Gastroesophageal sphincter (tissue), 3 donors: ENCODE measurements around the gene PAX7.

Experiments
- EP300 ChIP-seq: sonication (generic); formaldehyde crosslinking; IDR thresholded peaks from one replicate; pipeline ENCODE4 v1.6.1; 2017; ENCODE audit warnings: antibody characterized with exemption, mild to moderate bottlenecking
- POLR2A ChIP-seq, 2 donors: fragments of 450-650 bp; IDR thresholded peaks; one replicate each; pipeline ENCODE4 v1.6.1; 2017; ENCODE audit warnings: antibody characterized with exemption in 2 of 2, mild to moderate bottlenecking in 2 of 2, moderate library complexity in 1 of 2
- POLR2AphosphoS5 ChIP-seq: sonication (generic); formaldehyde crosslinking; IDR thresholded peaks from one replicate; pipeline ENCODE4 v1.6.1; 2017; ENCODE audit warnings: antibody characterized with exemption
- TF ChIP-seq, protein P1 (sequence below), 4 experiments: fragments of 200-600 bp in 2 of 4; fragments of 450-650 bp in 2 of 4; sonication (generic) in 1 of 4; IDR thresholded peaks; one replicate each; pipeline ENCODE4 v1.5.1; 2017 to 2019; ENCODE audit warnings: antibody characterized with exemption in 4 of 4, mild to moderate bottlenecking in 2 of 4, moderate library complexity in 2 of 4

DNA sequence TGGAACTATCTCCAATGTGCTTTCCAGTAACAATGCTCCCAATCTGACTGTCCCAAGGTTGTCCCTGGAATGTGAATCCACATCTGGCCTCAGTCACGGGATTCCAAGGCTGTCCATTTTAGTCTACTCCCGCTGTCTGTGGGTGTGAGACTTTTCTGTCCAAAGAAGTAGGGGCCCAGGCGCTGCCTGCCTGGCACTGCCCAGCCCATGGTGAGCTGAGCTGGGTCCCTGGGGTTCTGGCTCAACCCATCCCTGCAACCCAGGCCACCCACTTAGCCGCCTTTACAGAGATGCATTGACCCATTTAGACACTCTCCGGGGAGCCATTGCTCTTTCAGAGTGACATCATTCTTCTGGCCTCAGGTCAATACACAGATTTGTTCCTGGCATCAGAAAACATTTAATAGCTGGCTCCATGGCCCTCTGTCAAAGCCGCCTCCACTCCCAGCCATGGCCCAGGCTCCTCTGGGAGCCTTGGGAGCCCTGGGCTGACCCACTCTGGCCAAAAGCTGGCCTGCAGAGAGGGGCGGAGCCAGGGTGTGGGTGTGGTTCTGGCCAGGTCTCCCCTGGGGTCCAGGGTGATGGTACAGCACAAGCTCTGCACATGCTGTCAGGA is 47.2 kb upstream of the PAX7 start:
- TF ChIP-seq, protein P1, sequence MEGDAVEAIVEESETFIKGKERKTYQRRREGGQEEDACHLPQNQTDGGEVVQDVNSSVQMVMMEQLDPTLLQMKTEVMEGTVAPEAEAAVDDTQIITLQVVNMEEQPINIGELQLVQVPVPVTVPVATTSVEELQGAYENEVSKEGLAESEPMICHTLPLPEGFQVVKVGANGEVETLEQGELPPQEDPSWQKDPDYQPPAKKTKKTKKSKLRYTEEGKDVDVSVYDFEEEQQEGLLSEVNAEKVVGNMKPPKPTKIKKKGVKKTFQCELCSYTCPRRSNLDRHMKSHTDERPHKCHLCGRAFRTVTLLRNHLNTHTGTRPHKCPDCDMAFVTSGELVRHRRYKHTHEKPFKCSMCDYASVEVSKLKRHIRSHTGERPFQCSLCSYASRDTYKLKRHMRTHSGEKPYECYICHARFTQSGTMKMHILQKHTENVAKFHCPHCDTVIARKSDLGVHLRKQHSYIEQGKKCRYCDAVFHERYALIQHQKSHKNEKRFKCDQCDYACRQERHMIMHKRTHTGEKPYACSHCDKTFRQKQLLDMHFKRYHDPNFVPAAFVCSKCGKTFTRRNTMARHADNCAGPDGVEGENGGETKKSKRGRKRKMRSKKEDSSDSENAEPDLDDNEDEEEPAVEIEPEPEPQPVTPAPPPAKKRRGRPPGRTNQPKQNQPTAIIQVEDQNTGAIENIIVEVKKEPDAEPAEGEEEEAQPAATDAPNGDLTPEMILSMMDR (IDR thresholded peaks at IDR 0.05) = no peak
- no peak for TF ChIP-seq EP300
- no peak for TF ChIP-seq POLR2A (IDR thresholded peaks at IDR 0.05)
- TF ChIP-seq POLR2AphosphoS5 = no peak
